ENCODE data around the gene KRTAP5-11. TPM values are rescaled to one million over a fixed set of nuclear protein-coding genes. Genes with fewer than 3 reads are reported as not detected.
"Not testable (repeated sequence)": the region's sequence is repeated elsewhere in the genome, so short reads cannot be mapped to it uniquely, and the experiment has no call there.

Gene KRTAP5-11
- total RNA-seq, 1 donor from 2014 or later = not detected

DNA sequence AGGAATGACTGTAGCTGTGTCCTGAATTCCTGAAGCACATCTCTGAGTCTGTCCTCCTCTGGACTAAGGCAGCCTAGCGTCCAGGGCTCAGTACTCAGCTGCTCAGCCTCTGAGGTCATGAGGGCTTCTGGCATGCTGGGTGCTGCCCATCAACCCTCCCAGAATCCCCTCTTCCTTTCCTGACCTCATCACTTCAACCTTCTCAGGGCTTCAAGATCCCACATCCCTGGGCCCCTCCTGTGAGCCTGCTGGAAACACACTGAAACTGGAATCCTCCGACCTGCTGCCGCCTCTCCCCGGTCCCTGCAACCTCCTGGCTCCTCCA lies 44.0 kb downstream of the KRTAP5-11 start:
- H3K4me1 ChIP-seq = no peaks in the 10 kb centered on the region
- no peaks in the 10 kb centered on the region for H3K27me3 ChIP-seq
- intact Hi-C loops (cut with DNase I) = no loop called here
- H3K36me3 ChIP-seq = no peaks in the 10 kb centered on the region
- H3K9me3 ChIP-seq = no peaks in the 10 kb centered on the region
- DNase-seq (ENCODE audit: extremely low spot score in 2 of 2) = no peak
- no peak overlapping the region for H3K4me3 ChIP-seq
- H3K27ac ChIP-seq = no peak overlapping the region
- no peak for TF ChIP-seq POLR2AphosphoS5 (IDR thresholded peaks at IDR 0.05; ENCODE audit: insufficient read depth in 1 of 2, low read depth in 1 of 2)
- TF ChIP-seq, protein P1, sequence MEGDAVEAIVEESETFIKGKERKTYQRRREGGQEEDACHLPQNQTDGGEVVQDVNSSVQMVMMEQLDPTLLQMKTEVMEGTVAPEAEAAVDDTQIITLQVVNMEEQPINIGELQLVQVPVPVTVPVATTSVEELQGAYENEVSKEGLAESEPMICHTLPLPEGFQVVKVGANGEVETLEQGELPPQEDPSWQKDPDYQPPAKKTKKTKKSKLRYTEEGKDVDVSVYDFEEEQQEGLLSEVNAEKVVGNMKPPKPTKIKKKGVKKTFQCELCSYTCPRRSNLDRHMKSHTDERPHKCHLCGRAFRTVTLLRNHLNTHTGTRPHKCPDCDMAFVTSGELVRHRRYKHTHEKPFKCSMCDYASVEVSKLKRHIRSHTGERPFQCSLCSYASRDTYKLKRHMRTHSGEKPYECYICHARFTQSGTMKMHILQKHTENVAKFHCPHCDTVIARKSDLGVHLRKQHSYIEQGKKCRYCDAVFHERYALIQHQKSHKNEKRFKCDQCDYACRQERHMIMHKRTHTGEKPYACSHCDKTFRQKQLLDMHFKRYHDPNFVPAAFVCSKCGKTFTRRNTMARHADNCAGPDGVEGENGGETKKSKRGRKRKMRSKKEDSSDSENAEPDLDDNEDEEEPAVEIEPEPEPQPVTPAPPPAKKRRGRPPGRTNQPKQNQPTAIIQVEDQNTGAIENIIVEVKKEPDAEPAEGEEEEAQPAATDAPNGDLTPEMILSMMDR (IDR thresholded peaks at IDR 0.05) = no peak
- no peak for TF ChIP-seq POLR2A (IDR thresholded peaks at IDR 0.05)

DNA sequence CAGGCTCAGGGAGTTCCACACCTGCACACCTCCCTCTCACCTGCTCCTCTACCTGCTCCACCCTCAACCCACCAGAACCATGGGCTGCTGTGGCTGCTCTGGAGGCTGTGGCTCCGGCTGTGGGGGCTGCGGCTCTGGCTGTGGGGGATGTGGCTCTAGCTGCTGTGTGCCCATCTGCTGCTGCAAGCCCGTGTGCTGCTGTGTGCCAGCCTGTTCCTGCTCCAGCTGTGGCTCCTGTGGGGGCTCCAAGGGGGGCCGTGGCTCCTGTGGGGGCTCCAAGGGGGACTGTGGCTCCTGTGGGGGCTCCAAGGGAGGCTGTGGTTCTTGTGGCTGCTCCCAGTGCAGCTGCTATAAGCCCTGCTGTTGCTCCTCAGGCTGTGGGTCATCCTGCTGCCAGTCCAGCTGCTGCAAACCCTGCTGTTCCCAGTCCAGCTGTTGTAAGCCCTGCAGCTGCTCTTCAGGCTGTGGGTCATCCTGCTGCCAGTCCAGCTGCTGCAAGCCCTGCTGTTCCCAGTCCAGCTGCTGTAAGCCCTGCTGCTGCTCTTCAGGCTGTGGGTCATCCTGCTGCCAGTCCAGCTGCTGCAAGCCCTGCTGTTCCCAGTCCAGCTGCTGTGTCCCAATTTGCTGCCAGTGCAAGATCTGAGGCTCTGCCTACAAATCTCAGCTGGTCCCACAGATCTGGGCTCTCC lies 44.6 kb downstream of the KRTAP5-11 start, which contains the start of gene KRTAP5-8:
KRTAP5-8 (plus strand) TSS at position 49 of the 689 bp plus-strand sequence; CDS start at position 80, 31 bp downstream.
- H3K27me3 ChIP-seq; DNase-seq (ENCODE audit: extremely low spot score in 2 of 2); H3K4me1 ChIP-seq; H3K36me3 ChIP-seq; H3K27ac ChIP-seq; H3K4me3 ChIP-seq; H3K9me3 ChIP-seq; intact Hi-C loops (cut with DNase I): not testable (repeated sequence)

DNA sequence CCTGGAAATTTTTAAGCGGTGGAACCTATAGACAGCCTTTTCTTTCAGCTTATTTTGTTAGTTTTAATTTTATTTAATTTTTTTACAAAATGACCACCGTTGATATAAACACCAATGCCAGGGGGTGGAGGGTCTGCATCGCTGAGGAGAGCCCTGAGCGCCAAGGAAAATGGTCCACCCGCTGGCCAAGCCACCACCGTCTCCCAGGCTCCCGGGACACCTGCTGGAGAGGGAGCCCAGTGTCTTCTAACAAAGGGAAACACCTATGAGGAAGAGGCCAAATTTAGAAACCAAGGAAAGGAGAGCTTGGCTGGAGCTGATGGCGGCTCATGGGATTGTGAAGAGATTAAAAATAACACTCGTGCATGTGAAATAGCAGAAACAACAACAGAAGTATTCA lies 45.1 kb downstream of the KRTAP5-11 start:
- Histone ChIP-seq H3K4me3 (no peak overlapping the region), H3K9me3 (no peaks in the 10 kb centered on the region), H3K4me1 (no peaks in the 10 kb centered on the region), H3K36me3 (no peaks in the 10 kb centered on the region), H3K27me3 (no peaks in the 10 kb centered on the region), H3K27ac (no peak overlapping the region)
- intact Hi-C loops (cut with DNase I) = no loop called here
- DNase-seq (ENCODE audit: extremely low spot score in 2 of 2) = no peak
- no peak for TF ChIP-seq POLR2AphosphoS5 (IDR thresholded peaks at IDR 0.05; ENCODE audit: insufficient read depth in 1 of 2, low read depth in 1 of 2)

DNA sequence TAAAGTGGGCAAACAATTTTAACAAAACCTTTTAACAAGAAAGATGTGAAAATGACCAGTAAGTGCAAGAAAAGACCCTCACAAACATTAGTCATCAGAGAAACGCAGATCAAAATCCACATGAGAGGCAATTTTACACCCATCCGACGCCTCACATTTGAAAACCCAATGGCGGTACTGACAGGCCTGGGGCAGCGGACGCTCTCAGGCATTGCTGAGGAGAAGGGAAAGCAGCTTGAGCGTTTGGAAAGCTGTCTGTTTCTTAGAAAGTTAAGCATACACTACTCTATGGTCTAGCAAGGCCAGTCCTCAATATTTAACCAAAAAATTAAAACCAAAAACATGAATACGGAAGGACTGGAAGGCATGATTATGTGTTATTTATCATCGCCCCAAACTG lies 46.9 kb downstream of the KRTAP5-11 start:
- no peaks in the 10 kb centered on the region for H3K27me3 ChIP-seq
- no peak overlapping the region for H3K27ac ChIP-seq
- no peaks in the 10 kb centered on the region for H3K9me3 ChIP-seq
- H3K4me1 ChIP-seq = no peaks in the 10 kb centered on the region
- no peak overlapping the region for H3K4me3 ChIP-seq
- TF ChIP-seq, protein P1 (IDR thresholded peaks at IDR 0.05) = no peak
- no peak for TF ChIP-seq POLR2A (IDR thresholded peaks at IDR 0.05)
- intact Hi-C loops (cut with DNase I) = no loop called here
- no peak for DNase-seq (ENCODE audit: extremely low spot score in 2 of 2)
- no peaks in the 10 kb centered on the region for H3K36me3 ChIP-seq

DNA sequence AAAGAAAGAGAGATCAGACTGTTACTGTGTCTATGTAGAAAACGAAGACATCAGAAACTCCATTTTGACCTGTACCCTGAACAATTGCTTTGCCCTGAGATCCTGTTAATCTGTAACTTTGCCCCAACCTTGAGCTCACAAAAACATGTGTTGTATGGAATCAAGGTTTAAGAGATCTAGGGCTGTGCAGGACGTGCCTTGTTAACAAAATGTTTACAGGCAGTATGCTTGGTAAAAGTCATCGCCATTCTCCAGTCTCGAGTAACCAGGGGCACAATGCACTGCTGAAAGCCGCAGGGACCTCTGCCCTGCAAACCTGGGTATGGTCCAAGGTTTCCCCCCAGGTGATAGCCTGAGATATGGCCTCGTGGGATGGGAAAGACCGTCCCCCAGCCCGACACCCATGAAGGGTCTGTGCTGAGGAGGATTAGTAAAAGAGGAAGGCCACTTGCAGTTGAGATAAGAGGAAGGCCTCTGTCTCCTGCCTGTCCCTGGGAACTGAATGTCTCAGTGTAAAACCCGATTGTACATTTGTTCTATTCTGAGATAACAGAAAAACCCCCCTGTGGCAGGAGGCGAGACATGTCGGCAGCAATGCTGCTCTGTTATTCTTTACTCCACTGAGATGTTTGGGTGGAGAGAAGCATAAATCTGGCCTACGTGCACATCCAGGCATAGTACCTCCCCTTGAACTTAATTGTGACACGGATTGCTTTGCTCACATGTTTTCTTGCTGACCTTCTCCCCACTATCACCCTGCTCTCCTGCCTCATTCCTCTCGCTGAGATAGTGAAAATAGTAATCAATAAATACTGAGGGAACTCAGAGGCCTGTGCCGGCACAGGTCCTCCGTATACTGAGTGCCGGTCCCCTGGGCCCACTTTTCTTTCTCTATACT lies 47.7 kb downstream of the KRTAP5-11 start:
- H3K4me1 ChIP-seq; H3K27ac ChIP-seq; intact Hi-C loops (cut with DNase I); H3K4me3 ChIP-seq; DNase-seq (ENCODE audit: extremely low spot score in 2 of 2); H3K9me3 ChIP-seq; H3K36me3 ChIP-seq; H3K27me3 ChIP-seq: not testable (repeated sequence)

DNA sequence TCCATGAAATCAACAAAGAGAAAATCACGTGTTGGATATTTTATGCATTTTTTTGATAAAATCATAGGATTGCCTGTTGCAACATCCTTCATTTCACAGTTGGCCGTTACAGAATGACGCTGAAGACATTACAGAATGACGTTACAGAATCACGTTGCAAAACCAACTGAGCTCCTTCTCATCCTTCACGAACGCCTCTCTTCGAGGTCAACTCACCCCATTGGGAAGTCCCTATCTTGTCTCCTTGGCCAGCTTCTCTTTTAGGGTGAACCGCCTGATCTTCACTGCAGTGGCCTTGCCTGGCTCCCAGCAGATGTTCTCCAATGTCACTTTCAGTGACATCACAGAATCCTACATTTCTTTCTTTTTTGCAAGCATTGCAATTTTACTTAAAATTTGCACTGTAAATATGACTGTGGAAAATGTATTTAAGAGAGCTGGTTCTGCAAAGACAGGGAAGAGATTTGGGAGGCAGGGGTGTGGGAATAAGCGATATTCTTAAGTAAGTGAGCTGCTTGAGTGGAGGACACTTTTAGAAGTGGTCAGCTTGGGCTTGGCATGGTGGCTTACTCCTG lies 50.6 kb downstream of the KRTAP5-11 start:
- Histone ChIP-seq H3K4me1 (no peaks in the 10 kb centered on the region), H3K4me3 (no peak overlapping the region), H3K36me3 (no peaks in the 10 kb centered on the region), H3K27me3 (no peaks in the 10 kb centered on the region), H3K9me3 (no peaks in the 10 kb centered on the region), H3K27ac (no peak overlapping the region)
- intact Hi-C loops (cut with DNase I) = no loop called here
- no peak for DNase-seq (ENCODE audit: extremely low spot score in 2 of 2)
- TF ChIP-seq POLR2AphosphoS5 (IDR thresholded peaks at IDR 0.05; ENCODE audit: insufficient read depth in 1 of 2, low read depth in 1 of 2) (no peak), POLR2A (IDR thresholded peaks at IDR 0.05) (no peak)
- TF ChIP-seq, protein P1 (IDR thresholded peaks at IDR 0.05) = no peak

Small RNA genes within 50 kb of the gene (small RNA-seq; reads per million reads assigned to genes)
- not detected for gene AP000867.1
- not detected for gene KRTAP5-14P

Other genes starting within 250 kb of the KRTAP5-11 start
- 26.8 TPM for gene DHCR7, start 134.5 kb downstream of the KRTAP5-11 start, total RNA-seq
- gene NADSYN1, start 129.7 kb downstream of the KRTAP5-11 start, total RNA-seq = 75.9 TPM
- not detected for gene KRTAP5-7, start 55.6 kb downstream of the KRTAP5-11 start, total RNA-seq
- gene KRTAP5-8, start 44.9 kb downstream of the KRTAP5-11 start, total RNA-seq = not detected
- not detected for gene KRTAP5-9, start 34.5 kb downstream of the KRTAP5-11 start, total RNA-seq
- not detected for gene KRTAP5-10, start 17.3 kb downstream of the KRTAP5-11 start, total RNA-seq